GM21723 (cell line): ENCODE results near the gene BCL2A1.
"Not testable (repeated sequence)": the region's sequence is repeated elsewhere in the genome, so short reads cannot be mapped to it uniquely, and the experiment has no call there.

ENCODE experiments used
- ATAC-seq: cut with Tn5 transposase; IDR thresholded peaks from one replicate; pipeline ENCODE4 v1.9.1; 2021; ENCODE audit warnings: mild to moderate bottlenecking, moderate library complexity; ENCODE audit not compliant: unreplicated experiment

Gene BCL2A1

DNA sequence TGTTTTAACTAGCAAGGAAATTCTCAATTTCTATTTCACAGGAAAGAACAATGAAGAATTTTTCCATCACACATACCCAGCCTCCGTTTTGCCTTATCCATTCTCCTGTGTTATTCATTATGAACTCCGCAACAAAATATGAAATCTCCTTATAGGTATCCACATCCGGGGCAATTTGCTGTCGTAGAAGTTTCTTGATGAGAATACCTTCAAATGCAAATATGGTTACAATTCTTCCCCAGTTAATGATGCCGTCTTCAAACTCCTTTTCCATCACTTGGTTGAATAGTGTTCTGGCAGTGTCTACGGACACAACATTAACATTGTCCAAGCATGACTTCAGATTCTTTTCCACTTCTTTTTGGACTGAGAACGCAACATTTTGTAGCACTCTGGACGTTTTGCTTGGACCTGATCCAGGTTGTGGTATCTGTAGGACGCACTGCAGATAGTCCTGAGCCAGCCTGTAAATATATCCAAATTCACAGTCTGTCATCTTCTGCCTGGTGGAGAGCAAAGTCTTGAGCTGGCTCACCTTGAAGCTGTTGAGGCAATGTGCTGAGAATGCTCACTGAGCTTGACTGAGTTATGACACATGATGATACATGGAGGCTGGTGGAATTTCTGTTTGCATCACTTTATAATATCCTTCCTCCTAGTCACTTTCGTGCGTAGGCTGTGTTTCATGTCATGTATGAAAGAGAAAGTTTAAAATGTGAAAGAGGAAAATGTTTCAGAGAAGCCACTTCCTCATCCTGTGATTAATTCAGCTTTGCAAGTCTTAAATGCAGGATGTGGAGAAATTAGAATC lies at the start of gene BCL2A1:
Gene BCL2A1 (minus strand): TSS at position 573 of the 811 bp plus-strand sequence. CDS start 77 bp downstream, at position 496.
- peak; percentile 63 for ATAC-seq

DNA sequence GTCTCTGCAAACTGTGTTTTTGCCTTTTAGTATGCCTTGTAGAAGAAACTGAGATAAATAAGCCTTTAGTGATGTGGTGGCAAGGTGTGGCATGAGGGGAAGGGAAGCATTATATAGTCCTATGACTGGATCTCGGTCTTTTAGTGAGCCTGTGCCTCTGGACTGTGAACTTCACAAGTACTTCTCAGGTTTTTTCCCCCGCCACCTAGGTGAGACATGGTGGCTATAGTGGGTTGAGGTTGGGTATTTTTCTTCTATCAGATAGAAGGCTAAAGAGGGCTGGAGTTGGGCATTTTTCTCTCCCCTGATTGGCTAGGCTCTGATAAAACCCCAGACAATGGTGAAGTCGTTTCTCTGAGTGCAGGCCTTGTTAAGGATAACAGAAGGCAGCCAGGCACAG lies 49.7 kb upstream of the BCL2A1 start:
- ATAC-seq, result no peak

DNA sequence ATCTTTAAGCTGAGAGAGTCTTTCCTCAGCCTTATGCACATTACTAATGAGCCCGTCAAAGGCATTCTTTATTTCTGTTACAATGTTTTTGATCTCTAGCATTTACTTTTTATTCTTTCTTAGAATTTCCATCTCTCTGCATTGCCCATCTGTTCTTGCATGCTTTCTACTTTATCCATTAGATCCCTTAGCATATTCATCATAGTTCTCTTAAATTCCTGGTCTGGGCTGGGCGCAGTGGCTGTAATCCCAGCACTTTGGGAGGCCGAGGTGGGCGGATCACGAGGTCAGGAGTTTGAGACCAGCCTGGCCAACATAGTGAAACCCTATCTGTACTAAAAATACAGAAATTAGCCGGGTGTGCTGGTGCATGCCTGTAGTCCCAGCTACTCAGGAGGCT lies 49.2 kb upstream of the BCL2A1 start:
- not testable (repeated sequence) for ATAC-seq

DNA sequence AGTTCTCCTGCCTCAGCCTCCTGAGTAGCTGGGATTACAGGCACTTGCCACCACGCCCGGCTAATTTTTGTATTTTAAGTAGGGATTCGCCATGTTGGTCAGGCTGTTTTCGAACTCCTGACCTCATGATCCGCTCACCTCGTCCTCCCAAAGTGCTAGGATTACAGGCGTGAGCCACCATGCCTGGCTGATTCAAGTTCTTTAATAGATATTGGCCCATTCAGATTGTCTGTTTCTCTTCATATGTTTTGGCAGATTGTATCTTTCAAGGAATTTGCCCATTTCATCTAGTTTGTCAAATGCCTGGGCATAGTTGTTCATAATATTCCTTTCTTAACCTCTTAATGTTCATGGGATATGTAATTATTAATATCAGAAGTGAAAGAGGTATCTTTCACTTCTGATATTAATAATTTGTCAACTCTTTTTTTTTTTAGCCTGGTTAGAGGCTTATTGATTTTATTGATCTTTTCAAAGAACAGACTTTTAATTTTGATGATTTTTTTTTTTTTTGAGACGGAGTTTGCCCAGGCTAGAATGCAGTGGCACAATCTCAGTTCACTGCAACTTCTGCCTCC lies 48.3 kb upstream of the BCL2A1 start:
- no peak for ATAC-seq

DNA sequence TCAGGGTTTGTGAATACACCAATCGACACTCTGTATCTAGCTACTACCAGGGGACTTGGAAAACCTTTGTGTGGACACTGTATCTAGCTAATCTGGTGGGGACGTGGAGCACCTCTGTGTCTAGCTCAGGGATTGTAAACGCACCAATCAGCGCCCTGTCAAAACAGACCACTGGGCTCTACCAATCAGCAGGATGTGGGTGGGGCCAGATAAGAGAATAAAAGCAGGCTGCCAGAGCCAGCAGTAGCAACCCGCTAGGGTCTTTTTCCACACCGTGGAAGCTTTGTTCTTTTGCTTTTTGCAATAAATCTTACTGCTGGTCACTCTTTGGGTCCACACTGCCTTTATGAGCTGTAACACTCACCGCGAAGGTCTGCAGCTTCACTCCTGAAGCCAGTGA lies 46.1 kb upstream of the BCL2A1 start:
- not testable (repeated sequence) for ATAC-seq

DNA sequence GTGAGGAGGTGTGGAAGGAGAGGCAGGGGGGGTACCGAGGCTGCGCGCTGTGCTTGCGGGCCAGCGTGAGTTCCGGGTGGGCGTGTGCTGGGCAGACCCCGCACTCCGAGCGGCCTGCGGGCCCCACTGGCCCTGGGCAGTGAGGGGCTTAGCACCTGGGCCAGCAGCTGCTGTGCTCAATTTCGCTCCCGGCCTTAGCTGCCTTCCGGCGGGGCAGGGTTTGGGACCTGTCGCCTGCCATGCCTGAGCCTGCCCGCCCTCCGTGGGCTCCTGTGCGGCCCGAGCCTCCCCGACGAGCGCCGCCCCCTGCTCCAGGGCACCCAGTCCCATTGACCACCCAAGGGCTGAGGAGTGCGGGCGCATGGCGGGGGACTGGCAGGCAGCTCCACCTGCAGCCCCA lies 45.5 kb upstream of the BCL2A1 start:
- not testable (repeated sequence) for ATAC-seq

DNA sequence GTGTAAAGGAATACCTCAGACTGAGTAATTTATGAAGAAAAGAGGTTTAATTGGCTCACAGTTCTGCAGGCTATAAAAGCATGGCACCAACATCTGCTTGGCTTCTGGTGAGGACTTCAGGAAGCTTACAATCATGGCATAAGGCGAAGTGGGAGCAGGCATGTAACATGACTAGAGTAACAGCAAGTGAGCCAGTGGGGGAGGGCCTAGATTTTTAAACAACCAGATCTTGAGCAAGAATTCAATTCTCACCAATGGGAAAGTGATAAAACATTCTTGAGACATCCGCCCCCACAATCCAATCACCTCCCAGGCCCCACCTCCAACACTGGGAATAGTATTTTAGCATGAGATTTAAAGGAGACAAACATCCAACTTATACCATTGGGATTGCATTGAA lies 44.2 kb upstream of the BCL2A1 start:
- no peak for ATAC-seq

DNA sequence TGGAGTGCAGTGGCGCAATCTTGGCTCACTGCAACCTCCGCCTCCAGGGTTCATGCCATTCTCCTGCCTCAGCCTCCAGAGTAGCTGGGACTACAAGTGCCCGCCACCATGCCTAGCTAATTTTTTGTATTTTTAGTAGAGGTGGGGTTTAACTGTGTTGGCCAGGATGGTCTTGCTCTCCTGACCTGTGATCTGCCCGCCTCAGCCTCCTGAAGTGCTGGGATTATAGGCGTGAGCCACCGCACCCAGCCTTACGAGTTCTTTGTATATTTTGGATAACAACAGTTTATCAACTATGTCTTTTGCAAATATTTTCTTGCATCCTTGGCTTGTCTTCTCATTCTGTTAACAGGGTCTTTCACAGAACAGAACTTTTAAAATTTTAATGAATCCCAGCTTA lies 43.2 kb upstream of the BCL2A1 start:
- not testable (repeated sequence) for ATAC-seq

DNA sequence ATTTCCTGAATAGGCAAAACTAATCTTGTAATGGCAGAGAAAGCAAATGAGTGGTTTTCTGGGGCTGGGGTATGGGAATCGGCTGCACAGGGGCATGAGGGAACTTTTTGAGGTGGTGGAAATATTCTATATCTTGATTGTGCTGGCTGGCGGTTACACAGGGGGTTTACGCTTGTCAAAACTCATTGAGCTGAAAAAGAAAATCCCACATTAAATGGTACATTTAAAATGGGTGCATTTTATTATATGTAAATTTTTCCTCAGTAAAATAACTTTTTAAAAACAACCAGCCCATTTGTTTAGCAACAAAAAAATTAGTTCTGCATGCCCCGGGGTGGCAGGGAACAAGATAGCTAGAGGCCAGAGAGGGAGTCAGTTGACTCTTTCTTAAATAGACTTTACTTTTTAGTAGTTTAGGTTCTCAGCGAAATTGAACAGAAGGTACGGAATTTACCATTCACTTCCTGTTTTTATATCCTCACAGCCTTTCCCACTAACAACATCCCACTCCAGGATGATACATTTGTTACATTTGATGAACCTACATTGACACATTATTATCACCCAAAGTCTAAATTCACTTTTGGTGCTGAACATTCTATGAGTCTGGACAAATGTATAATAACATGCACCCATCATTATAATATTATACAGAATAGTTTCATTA lies 41.2 kb upstream of the BCL2A1 start:
- ATAC-seq, result no peak

DNA sequence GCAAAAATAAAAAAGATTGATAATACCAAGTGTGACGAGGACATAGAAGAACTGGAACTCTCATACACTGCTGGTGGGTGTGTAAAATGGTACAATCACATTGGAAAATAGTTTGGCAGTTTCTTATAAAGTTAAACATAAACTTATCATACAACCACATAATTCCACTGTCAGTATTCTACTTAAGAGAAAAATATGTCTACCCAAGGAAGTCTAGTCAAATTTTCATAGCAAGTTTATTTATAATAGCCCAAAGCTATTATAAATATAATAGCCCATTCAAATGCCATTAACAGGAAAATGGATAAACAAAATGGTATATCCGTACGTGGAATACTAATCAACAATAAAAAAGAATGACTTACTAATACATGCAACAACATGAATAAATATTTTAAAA lies 40.6 kb upstream of the BCL2A1 start:
- ATAC-seq, result no peak

DNA sequence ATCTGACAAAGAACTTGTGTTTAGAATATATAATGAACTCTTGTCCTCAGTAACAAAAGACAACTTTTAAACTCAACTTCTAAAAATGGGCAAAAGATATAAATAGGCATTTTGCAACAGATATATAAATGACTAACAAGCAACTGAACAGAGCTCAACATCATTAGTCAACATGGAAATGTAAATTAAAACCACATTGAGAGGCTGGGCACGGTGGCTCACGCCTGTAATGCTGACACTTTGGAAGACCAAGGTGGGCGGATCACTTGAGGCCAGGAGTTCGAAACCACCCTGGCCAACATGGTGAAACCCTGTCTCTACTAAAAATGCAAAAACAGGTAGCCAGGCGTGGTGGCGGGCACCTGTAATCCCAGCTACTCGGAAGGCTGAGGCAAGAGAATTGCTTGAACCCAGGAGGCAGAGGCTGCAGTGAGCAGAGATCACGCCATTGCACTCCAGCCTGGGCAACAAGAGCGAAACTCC lies 40.1 kb upstream of the BCL2A1 start:
- ATAC-seq, result peak; percentile 58

DNA sequence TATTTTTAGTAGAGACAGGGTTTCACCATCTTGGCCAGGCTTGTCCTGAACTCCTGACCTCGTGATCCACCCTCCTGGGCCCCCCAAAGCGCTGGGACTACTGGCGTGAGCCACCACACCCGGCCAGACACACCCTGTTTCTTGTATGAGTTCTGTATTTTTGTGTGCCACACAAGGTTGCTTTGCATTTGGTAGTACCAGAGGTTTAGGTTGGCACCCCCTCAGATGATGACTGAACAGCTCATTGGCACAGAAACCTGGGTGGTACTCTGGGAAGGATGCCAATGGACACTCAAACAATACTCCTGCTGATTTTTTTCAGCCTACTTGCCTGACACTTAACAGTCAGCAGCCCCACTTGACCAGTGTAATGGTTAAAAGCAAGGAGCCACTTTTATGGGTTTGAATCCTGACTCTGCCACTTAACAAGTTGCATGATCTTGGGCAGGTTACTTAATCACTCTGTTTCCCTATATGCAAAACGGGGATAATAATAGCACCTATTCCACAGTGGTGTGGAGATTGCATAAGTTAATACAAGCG lies 39.2 kb upstream of the BCL2A1 start:
- peak; percentile 34 for ATAC-seq

DNA sequence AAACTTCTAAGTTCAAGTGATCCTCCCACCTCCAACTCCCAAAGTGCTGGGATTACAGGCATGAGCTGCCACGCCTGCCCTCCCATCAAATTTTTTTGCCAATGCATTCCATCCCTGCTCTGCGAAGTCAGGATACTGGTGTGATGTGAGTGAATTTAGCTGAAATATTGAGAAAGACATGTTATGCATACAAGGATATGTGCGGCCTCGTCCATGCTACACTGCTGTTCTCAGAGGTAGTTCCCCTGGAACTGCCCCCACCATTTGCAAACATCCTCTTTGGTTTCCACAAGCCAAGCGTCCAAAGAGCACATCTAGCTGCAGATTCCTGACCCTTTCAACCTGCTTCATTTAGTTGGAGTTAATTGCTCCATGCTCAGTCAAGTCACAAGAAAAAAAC lies 36.5 kb upstream of the BCL2A1 start:
- no peak for ATAC-seq

DNA sequence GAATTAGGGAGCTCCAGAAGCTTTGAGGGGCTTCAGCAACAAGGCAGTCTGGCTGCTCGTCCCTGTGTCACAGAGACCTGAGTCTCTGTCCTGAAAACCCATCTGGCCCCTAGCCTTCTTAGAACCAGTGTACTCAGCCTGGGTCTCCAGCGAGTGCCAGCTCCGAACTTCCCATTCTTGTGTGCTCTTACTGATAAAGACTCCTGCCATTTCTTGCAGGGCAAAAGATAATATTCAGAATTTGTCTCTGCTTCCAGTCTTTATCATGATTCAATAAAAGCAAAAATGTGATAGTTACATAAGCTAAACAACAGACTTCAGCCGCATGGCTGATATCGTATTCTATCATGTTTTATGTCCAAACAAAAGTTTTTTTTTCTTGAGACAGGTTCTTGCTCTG lies 36.0 kb upstream of the BCL2A1 start:
- ATAC-seq, result no peak

DNA sequence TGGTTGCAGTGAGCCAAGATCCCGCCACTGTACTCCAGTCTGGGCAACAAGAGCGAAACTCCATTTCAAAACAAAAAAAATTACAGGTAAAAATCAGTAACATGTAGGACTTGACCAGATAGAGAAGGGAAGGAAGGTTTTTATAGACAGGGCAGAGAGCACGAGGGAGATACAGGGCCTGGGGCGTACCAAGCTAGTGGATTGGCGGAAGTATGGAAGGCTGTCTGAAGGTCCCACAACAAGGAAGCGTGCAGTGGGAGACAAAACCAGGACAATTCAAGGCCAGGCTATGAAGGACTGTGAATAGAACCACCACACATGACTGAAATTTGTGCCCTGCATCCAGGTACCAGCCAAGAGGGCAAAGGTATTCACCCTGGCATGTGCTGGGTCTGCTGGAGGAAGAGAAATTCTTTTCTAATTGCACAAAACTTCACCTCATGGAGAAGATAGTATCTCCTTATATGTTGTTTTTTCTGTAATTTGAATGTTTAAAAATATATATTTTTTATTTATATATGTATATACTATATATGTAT lies 33.0 kb upstream of the BCL2A1 start:
- no peak for ATAC-seq

DNA sequence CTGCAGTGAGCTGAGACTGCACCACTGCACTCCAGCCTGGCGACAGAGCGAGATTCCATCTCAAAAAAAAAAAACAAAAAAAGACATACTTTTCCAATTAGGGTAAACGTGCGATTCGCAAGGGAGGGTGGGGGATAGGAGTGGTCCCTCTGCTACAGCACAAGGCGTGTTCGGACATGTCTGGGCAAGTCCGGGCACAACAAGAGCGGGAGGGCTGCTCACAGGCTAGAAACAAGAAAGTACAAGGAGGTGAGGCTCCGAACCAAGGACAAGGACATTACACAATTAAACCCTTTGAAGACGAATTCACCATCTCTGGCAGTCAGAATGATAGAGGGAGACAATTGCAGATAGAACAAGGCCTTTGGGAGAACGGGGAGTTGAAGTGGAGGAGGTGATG lies 32.2 kb upstream of the BCL2A1 start:
- no peak for ATAC-seq

DNA sequence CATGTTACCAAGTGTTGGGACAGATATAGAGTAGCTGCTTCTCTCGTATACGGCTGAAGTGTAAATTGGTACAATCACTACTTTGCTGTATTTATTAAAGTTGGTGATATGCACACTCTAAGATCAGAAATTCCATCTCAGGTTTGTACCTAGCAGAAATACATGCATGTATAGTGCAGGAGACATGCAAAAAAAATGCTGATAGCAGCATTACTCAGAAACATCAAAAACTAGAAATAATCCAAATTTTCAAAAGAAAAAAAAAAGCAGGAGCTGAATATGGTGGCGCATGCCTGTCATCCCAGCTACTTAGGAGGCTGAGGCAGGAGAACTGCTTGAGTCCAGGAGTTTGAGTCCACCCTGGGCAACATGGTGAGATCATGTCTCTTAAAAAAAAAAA lies 31.3 kb upstream of the BCL2A1 start:
- no peak for ATAC-seq

DNA sequence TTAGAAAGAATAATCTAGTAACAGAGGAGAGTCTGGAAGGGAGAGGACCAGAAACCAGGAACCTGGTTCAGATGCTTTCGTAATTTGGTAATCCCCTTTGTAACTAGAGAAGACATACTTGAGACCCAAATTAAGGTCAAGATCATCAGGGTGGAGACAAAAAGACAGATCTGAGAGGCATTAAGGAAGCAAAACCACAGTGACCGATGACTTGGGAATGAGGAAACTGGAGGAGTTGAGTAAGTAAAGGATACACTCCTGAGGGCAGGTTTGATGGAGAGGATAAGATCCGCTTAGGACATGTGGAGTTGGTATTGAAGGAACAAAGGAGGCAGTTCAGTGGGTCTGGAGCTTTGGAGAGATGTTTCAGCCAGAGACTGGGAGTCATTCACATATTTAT lies 23.6 kb upstream of the BCL2A1 start:
- ATAC-seq, result no peak

DNA sequence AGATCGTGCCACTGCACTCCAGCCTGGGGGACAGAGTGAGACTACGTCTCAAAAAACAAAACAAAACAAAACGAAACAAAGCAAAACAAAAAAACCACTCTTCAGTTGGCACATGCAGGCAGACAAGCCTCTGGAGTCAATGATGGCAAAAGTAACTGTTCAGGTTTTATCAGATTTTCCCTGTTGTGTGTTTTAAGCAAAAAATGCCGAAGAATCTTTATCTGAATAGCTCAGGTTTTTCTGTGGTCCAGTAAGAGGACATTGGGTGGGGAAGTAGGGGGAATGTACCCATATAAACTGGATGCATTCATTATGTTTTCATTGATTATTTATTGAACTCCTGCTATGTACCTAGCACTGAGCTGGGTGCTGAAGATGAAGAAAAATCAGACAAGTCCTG lies 20.8 kb upstream of the BCL2A1 start:
- ATAC-seq, result no peak

DNA sequence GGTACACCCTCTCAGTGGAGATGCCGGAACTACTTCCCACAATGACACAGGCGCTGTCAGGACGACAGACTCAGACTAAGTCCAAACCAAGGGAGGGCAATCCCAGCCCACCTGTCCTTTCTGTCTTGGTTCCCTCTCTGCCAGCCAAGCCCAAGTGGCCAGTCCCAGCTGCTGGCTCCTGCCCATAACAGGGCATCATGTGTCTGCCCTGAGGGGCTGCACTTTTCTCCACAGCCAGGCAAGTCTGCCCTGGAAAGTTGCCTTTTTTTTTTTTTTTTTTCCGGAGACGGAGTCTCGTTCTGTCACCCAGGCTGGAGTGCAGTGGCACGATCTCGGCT lies 20.0 kb upstream of the BCL2A1 start:
- no peak for ATAC-seq

DNA sequence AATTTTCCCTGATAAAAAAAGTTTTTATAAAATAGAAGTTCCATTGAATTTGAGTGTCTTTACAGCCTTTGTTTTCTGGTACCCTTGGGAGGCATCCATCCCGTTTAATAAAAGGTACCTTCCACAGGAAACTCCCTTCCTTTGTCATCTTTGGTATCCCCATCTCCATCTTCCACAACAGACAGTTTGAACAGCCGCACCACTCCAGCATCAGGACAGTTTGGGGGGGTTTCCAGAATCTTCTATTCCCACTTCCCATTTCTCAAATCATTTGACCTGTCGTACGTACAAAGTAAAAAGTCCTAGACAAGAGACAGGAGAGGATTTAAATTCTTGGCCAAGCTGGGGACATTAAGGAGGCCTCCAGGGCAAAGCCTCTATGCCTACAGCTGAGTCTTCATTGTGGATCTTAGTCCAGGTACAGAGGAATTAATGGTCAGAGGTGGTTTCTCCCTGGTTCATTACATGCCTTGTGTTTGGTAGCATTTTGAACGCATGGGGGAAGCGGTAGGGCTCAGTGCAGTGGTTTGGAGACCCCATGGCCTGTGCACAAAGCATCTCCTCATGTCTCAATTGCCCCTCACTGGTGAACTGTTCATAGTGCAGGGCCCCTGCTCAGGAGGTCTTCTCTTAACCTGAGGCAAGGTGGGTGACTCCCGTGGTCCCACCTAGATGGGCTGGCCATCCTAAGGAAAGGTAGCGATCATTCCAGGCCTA lies 19.4 kb upstream of the BCL2A1 start:
- ATAC-seq, result no peak
